CD4-positive, alpha-beta T cell treated with Interleukin-1 beta for 1 hour (primary cell): ENCODE results near the gene YWHAH.

Experiments used
- DNase-seq, 2 donors: peaks; one replicate each; pipeline ENCODE4 v3.0.0-alpha.2; 2020 to 2022

The YWHAH gene

DNA sequence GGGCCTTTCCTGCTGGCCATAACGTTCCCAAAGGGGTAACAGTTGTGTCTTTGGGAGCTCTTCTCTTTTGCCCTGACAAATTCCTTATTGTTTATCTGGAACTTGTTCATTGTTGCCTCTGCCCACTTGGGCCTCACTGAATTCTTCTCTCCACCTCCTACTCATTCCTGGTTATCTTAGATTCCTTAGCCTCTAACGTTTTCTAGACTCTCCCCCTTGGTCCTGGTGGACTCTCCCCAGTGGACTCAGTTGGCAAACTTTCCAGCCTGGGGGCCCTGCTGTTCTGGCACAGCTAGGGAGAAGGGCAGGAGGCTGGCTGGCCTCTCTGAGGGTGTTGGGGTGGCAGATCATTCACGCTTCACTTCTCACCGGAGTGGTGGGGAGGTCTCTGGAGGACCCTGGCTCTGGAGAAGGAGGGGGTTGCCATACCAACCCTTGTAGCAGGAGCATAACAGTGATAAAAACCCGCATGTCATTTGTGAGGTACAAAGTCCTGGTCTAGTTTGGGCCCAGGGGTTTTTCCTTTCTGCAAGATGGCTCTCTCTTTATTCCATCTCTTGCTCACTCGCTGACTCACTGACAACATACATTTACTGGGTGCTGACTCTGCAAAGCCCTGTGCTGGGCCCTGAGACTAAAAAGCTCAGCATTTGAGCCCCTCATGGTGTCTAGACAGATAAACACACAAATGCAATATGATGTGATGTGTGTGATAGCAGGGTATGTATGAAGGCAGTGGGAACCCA, 39.7 kb downstream of the YWHAH start:
- no peak for DNase-seq

- no peak for DNase-seq
These were observed 42.9 kb downstream of the YWHAH start for GRCh38 chr22:31987218-31987617.

- DNase-seq: no peak
These were observed 46.9 kb downstream of the YWHAH start for GRCh38 chr22:31991102-31991839.

- DNase-seq: no peak
These were observed 50.7 kb downstream of the YWHAH start for GRCh38 chr22:31995046-31995445.

DNA sequence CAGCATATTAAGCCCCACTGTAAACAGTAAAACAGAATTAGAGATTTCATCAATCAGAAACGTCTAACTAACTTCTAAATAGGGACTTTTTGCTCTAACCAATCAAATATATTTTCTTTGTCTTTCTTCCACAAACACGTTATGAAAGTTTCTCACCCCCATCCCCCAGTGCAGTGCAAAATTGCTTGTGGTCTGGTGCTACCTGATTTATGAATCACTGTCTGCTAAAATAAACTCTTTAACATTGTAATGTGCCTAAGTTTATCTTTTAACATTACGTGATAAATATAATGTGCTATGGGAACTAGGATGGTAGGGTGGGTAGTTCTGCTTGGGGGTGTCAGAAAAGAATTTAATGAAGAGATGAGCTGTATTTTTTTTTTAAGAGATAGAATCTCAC, 51.5 kb downstream of the YWHAH start:
- no peak for DNase-seq

DNA sequence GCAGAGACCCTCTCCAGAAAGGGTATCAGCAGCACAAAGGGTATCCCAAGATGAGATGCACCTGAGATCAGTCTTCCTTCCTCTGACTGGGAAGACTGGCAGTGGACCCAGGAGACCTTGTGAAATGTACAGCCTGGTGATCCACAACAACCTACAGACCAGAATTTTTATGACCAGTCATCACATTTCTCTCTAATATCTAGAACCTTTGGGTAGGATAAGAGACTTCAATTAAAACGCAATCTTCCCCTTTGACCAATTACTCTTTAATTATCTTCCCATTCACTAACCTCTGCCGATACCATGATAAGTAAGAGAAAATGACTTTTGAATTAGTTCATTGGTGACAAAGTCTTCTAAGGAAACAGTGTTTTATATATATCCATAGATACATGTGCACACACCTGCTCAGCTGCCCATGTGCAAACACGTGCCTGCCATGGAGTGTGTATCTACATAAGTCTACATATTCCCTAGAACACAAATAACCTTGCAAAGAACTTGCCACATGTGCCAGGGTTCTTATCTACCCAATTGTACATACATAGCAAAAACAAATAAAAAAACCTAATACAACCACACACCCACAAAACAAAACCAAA, 54.5 kb downstream of the YWHAH start:
- no peak for DNase-seq

DNA sequence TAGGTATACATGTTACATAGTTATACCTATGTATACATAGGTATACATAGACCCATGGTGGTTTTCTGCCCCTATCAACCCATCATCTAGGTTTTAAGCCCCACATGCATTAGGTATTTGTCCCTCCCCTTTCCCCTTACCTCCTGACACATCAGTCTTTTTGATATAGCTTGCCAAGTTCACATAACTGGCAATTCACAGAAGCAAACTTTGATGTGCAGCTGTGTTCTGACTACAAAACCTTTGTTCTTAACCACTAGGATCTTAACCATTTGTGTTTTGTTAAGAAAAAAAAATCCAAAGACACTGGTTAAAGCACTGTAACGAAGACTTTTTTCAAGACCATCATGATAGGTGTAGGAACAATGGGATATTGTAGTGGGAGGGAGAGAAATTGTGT, 55.8 kb downstream of the YWHAH start:
- no peak for DNase-seq

DNA sequence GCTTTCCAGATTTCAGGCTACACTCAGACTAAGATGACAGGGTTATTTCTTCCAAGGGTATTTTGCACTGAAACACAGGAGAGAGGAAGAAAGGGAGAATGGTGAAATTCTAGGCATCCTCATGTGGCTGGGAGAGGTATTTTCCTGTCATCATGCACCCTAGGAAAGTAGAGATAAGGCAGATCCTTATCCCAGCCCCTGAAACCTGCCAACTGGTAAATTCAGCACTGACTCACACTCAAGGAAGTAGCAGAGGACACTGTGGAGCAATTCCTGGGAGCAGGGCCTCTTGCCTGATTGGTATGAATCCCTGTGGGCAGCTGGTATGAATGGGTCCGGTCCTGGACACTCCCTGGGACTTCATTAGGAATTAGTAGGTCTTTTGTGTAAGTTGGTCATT, 61.1 kb downstream of the YWHAH start:
- no peak for DNase-seq
